Upper lobe of right lung (tissue), 1 donor: ENCODE results near the gene SF3B3. TPM values are rescaled to one million over a fixed set of nuclear protein-coding genes. Genes with fewer than 3 reads are reported as not detected.
"Not testable (repeated sequence)": the region's sequence is repeated elsewhere in the genome, so short reads cannot be mapped to it uniquely, and the experiment has no call there.

Source experiments
- ATAC-seq: fragments of 200-7000 bp; cut with Tn5 transposase; one replicate; pipeline ENCODE4 v1.9.1; 2020; ENCODE audit warnings: mild to moderate bottlenecking, moderate library complexity
- DNase-seq: peaks from one replicate; pipeline ENCODE4 v3.0.0-alpha.2; 2020
- H3K27ac ChIP-seq: fragments of 200-600 bp; one replicate; pipeline ENCODE4 v1.8.0; 2022
- H3K27me3 ChIP-seq: fragments of 200-600 bp; one replicate; pipeline ENCODE4 v1.8.0; 2022; ENCODE audit warnings: mild to moderate bottlenecking
- H3K36me3 ChIP-seq: fragments of 200-600 bp; one replicate; pipeline ENCODE4 v1.8.0; 2022
- H3K4me1 ChIP-seq: fragments of 200-600 bp; one replicate; pipeline ENCODE4 v1.8.0; 2022
- H3K4me3 ChIP-seq: fragments of 200-600 bp; one replicate; pipeline ENCODE4 v1.8.0; 2022; ENCODE audit warnings: mild to moderate bottlenecking
- H3K9me3 ChIP-seq: fragments of 200-600 bp; one replicate; pipeline ENCODE4 v1.8.0; 2022
- CTCF ChIP-seq: fragments of 200-600 bp; IDR thresholded peaks from one replicate; pipeline ENCODE4 v1.8.0; 2022; ENCODE audit warnings: antibody characterized with exemption
- intact Hi-C: fragments of 100-400 bp; cut with DNase I; formaldehyde crosslinking; loops from one replicate; pipeline ENCODE4 v1.11.0; 2022
- total RNA-seq: library from RNA; stranded (reverse); fragmentation: NEBNext Ultra II Directional; extraction: Animal tissue kit (Norgen Biotek cat#: 25700); gene quantifications from one replicate; pipeline ENCODE4 v1.2.1, GENCODE V29; 2021
- donor health status: DM: no; HTN: yes; CAD: no; lungs with severe emphysema.

SF3B3 gene
- total RNA-seq, 1 donor from 2014 or later: 174 TPM

- H3K36me3 ChIP-seq: no peaks in the 10 kb centered on the region
- DNase-seq (no peak), ATAC-seq (no peak)
- H3K27ac ChIP-seq: no peak overlapping the region
- H3K9me3 ChIP-seq: no peaks in the 10 kb centered on the region
- H3K4me1 ChIP-seq: no peaks in the 10 kb centered on the region
- no peak overlapping the region for H3K4me3 ChIP-seq
- no peaks in the 10 kb centered on the region for H3K27me3 ChIP-seq
- intact Hi-C loops: no loop called here
- no peak for TF ChIP-seq CTCF
Observed at GRCh38 chr16:70611224-70611598, 87.6 kb downstream of the SF3B3 start.

GRCh38 chr16:70611785-70612303 lies 88.2 kb downstream of the SF3B3 start:
- DNase-seq: no peak
- no peak for ATAC-seq
- Histone ChIP-seq H3K4me1 (no peaks in the 10 kb centered on the region), H3K36me3 (no peaks in the 10 kb centered on the region), H3K4me3 (no peak overlapping the region), H3K27me3 (no peaks in the 10 kb centered on the region), H3K9me3 (no peaks in the 10 kb centered on the region), H3K27ac (no peak overlapping the region)
- intact Hi-C loops: no loop called here
- TF ChIP-seq CTCF: no peak

GRCh38 chr16:70612931-70613330 lies 89.3 kb downstream of the SF3B3 start:
- Histone ChIP-seq H3K4me1 (no peaks in the 10 kb centered on the region), H3K9me3 (no peaks in the 10 kb centered on the region), H3K27me3 (no peaks in the 10 kb centered on the region), H3K36me3 (no peaks in the 10 kb centered on the region), H3K27ac (no peak overlapping the region), H3K4me3 (no peak overlapping the region)
- intact Hi-C loops: no loop called here
- TF ChIP-seq CTCF: no peak
- DNase-seq (no peak), ATAC-seq (no peak)

GRCh38 chr16:70614208-70614951 lies 90.8 kb downstream of the SF3B3 start:
- no peak for DNase-seq
- Histone ChIP-seq H3K27me3 (no peaks in the 10 kb centered on the region), H3K4me1 (no peaks in the 10 kb centered on the region), H3K36me3 (no peaks in the 10 kb centered on the region), H3K9me3 (no peaks in the 10 kb centered on the region), H3K27ac (no peak overlapping the region), H3K4me3 (no peak overlapping the region)
- TF ChIP-seq CTCF: no peak
- intact Hi-C loops: no loop called here
- no peak for ATAC-seq

GRCh38 chr16:70615945-70616344 lies 92.3 kb downstream of the SF3B3 start:
- no peaks in the 10 kb centered on the region for H3K9me3 ChIP-seq
- intact Hi-C loops: no loop called here
- no peaks in the 10 kb centered on the region for H3K4me1 ChIP-seq
- no peaks in the 10 kb centered on the region for H3K27me3 ChIP-seq
- H3K27ac ChIP-seq: no peak overlapping the region
- H3K4me3 ChIP-seq: no peak overlapping the region
- DNase-seq: no peak
- TF ChIP-seq CTCF: no peak
- no peak for ATAC-seq
- no peaks in the 10 kb centered on the region for H3K36me3 ChIP-seq

GRCh38 chr16:70621864-70622263 lies 98.2 kb downstream of the SF3B3 start:
- H3K36me3 ChIP-seq, H3K4me1 ChIP-seq, H3K27me3 ChIP-seq, H3K27ac ChIP-seq, ATAC-seq, DNase-seq, H3K9me3 ChIP-seq, H3K4me3 ChIP-seq, intact Hi-C loops: not testable (repeated sequence)

Other genes starting within 250 kb of the SF3B3 start
- 113 TPM for gene AARS1, start 234.3 kb upstream of the SF3B3 start, total RNA-seq
- gene DDX19B, start 224.6 kb upstream of the SF3B3 start, total RNA-seq: 27.6 TPM
- 33.0 TPM for gene DDX19A, start 176.9 kb upstream of the SF3B3 start, total RNA-seq
- gene ST3GAL2, start 84.7 kb upstream of the SF3B3 start, total RNA-seq: 30.9 TPM
- 26.0 TPM for gene FCSK, start 69.2 kb upstream of the SF3B3 start, total RNA-seq
- 63.0 TPM for gene COG4, start 262 bp upstream of the SF3B3 start, total RNA-seq
- gene IL34, start 122.7 kb downstream of the SF3B3 start, total RNA-seq: 3.3 TPM
- gene MTSS2, start 162.2 kb downstream of the SF3B3 start, total RNA-seq: 81.3 TPM